DMS53 treated with DMSO at 0.1 percent for 48 hours (cell line): ENCODE results near the gene MYOM1.

Experiments used
- DNase-seq: peaks from one replicate; lab custom pipeline; 2025; ENCODE audit not compliant: unreplicated experiment; lab: John Stamatoyannopoulos, UW

MYOM1 gene

GRCh38 chr18:3153107-3153704 is 66.6 kb downstream of the MYOM1 start:
- no peak for DNase-seq

DNA sequence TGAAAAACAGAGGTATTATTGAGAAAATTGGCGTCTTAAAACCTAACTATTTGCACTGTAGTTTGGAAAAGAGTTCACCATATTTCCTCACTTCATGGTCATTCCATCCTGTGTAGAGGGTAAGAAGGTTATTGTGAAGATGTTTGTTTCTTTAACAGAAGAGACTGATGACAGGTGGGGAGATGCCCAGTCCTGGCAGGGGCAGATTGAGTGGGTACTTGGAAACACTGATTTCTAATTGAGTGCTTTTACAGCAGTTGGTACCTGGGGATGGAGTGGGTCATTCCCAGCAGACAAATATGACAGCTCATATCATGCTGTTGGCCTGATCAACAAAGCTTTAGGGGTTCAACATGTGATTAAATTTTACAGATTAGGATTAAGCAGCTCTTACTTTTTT is 67.5 kb downstream of the MYOM1 start:
- DNase-seq, result no peak

GRCh38 chr18:3151399-3152264 is 68.1 kb downstream of the MYOM1 start:
- peak; percentile 51 for DNase-seq

DNA sequence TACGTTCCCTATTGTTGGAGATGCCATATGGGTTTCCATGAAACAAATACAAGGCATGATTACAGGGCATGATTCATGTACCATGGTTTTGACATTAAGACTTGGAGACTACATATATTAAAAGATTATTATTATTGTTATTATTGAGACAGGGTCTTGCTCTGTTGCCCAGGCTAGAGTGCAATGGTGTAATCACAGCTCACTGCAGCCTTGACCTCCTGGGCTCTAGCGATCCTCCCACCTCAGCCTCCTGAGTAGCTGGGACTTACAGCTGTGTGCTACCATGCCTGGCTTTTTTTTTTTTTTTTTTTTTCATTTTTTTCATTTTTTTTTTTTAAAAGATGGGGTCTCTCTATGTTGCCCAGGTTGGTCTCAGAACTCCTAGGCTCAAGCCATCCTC is 69.1 kb downstream of the MYOM1 start:
- DNase-seq, result no peak

GRCh38 chr18:3150274-3150673 is 69.5 kb downstream of the MYOM1 start:
- DNase-seq, result no peak

- no peak for DNase-seq
Measured at GRCh38 chr18:3148930-3149535, 70.7 kb downstream of the MYOM1 start.

DNA sequence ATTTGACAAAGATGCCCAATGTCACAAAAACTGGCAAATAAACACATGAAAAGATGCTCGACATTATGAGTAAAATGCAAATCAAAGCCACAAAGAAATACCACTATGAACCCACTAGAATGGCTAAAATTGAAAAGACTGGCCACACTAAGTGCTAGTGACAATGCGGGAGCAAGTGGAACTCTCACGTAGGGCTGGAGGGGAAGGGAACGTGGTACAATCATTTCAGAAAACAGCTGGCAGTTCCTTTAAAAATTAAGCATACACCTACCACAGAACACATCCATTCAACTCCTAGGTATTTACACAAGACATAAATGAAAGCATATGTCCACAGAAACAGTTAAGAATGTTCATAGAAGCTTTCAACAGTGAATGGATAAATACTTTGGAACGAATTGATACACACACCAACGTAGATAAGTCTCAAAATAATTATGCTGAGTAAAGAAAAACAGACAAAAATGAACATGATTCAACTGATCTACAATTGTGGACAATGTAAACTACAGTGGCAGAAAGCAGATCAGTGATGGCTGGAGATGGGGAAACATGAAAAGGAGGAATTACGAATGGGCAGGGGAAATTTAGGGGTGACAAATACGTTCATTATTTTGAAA is 71.7 kb downstream of the MYOM1 start:
- no peak for DNase-seq

GRCh38 chr18:3140986-3141639 is 78.7 kb downstream of the MYOM1 start:
- no peak for DNase-seq

GRCh38 chr18:3140342-3140741 is 79.4 kb downstream of the MYOM1 start:
- no peak for DNase-seq

GRCh38 chr18:3139406-3139805 is 80.4 kb downstream of the MYOM1 start:
- DNase-seq, result no peak

DNA sequence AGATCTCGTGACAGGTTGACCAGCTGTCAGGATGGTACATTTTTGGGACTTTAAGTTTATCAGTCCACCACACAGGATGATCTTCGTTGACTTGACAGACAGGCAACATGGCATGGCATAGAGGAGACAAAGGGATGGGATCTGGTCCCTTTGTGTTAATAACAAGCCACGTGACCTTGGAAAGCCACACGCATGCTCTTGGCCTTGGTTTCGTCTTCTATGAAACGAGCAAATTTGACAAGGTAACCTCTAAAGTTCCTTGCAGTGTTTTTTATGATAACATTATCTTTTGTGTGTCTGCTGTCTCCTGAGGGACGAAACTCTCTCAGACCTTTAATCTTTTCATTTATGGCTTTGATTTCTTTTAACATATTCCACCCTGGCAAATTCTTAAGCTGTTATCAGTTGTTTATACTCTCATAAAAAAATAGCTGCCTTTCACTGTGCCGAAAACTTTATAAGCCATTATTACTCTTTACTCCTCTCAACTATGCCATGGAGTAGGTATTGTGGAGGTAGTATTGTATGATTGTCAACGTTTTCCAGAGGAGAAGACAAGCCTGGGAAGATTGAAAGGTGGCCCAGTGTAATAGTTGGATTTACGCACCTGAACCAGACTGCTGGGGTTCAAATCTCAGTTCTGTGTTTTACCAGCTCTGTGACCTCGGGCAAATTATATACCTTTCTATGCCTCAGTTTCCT is 81.3 kb downstream of the MYOM1 start:
- no peak for DNase-seq

- DNase-seq, result no peak
Measured at GRCh38 chr18:3135536-3135935, 84.2 kb downstream of the MYOM1 start.

DNA sequence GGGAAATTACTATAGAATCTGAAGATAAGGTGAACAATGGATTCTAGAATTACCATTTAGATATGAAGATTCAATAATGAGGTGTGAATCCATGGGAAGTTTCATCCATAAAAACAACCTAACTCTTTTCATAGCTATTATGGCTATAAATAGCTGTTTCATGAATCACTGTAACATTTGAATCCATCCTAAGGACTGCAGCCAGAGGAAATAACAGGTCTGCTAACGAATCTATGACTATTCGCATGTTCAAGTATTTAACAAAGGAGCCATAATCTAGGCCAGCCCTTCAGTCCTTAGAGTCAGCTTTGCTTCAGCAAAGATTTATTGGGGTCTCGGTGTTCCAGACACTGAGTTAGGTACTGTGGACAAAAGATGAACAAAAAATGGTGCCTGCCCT is 87.1 kb downstream of the MYOM1 start:
- DNase-seq, result no peak

DNA sequence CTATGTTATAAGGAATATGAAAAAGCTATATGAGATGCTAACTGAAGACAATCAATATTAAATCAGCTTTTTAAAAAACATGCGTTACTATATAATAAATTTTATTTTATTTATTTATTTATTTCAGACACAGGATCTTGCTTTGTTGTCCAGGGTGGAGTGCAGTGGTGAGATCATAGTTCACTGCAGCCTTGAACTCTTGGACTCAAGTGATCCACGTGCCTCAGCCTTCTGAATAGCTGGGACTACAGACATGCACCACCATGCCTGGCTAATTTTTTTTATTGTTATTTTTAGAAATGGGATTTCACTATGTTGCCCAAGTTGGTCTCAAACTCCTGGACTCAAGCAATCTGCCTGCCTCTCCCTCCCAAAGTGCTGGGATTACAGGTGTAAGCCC is 89.4 kb downstream of the MYOM1 start:
- no peak for DNase-seq

GRCh38 chr18:3129053-3129864 is 90.5 kb downstream of the MYOM1 start:
- DNase-seq, result peak; percentile 95

- DNase-seq, result no peak
Measured at GRCh38 chr18:3126457-3127097, 93.2 kb downstream of the MYOM1 start.

DNA sequence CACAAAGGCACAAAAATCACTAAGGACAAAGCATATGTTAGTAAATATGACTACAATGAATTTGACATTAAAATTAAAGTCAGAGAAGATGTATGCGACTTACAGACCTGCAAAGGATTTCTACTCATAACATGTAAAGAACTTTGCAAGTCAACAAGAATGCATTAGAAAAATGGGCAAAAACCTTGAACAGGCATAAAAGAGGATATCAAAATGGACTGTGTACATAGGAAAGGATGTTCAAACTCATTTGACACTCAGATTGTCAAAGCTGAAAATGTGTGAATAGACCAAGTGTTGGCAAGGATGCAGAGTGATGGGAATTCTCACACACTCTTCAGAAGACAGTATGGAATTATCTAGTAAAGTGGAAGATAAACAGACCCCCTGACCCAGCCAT is 94.9 kb downstream of the MYOM1 start:
- DNase-seq, result no peak

DNA sequence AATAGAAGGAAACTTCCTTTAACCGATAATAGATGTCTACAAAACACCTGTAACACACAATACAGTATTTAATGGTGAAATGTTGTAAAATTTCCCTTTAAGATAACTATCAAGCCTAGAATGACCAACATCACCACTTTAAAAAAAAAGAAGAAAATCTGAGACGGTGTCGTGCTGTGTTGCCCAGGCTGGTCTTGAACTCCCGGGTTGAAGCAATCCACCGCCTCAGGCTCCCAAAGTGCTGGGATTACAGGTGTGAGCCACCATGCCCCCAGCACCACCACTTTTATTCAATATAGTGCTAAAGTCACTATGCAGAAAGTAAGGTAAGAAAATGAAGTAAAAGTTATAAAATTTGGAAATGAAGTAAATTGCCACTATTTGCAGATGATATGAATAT is 96.9 kb downstream of the MYOM1 start:
- DNase-seq, result no peak

DNA sequence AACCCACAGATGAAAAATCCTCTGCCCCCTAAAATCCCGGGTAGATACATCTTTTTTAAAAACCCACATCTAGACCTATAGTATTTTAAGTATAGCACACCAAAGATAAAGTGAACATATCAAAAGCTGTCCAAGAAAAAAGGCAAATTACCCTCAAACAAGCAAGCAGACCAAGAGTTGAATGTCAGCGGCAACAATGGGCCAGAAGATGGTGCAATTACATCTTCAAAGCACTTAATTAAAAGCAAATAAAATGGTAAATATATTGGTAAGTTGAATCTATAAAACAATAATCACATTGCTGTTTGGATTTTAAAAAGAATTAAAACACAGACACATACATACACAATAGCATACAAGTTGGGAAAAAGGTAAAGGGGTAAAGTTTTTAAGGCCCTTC is 98.5 kb downstream of the MYOM1 start:
- no peak for DNase-seq
